A549 (cell line): Measurements from ENCODE around the gene PSMD13.

Experiments
- MAFK ChIP-seq: fragments of 450-650 bp; IDR thresholded peaks from 2 replicates; pipeline ENCODE4 v1.6.1; 2014; ENCODE audit not compliant: partially characterized antibody
- POLR2A ChIP-seq: IDR thresholded peaks from 2 replicates; pipeline ENCODE4 v1.6.1; 2012; ENCODE audit warnings: mild to moderate bottlenecking, low read length
- RAD21 ChIP-seq, 2 experiments: fragments of >200 bp in 1 of 2; sonication (Bioruptor Twin) in 1 of 2; formaldehyde crosslinking in 1 of 2; IDR thresholded peaks in 1 of 2; conservative IDR thresholded peaks in 1 of 2; 2 replicates in 1 of 2; 3 replicates in 1 of 2; pipeline ENCODE4 v1.6.1; 2012 to 2018; ENCODE audit warnings: inconsistent platforms in 1 of 2
- TFCP2L1 ChIP-seq: fragments of 250-450 bp; sonication (Bioruptor Pico); IDR thresholded peaks from 2 replicates; pipeline ENCODE4 v1.5.0; 2021; ENCODE audit warnings: mild to moderate bottlenecking
- TF ChIP-seq, protein P1 (sequence below): fragments of >200 bp; sonication (Bioruptor Twin); formaldehyde crosslinking; IDR thresholded peaks from 3 replicates; pipeline ENCODE4 v1.5.1; 2016
- TF ChIP-seq, protein P2 (sequence below): IDR thresholded peaks from 2 replicates; pipeline ENCODE4 v1.6.1; 2012

DNA sequence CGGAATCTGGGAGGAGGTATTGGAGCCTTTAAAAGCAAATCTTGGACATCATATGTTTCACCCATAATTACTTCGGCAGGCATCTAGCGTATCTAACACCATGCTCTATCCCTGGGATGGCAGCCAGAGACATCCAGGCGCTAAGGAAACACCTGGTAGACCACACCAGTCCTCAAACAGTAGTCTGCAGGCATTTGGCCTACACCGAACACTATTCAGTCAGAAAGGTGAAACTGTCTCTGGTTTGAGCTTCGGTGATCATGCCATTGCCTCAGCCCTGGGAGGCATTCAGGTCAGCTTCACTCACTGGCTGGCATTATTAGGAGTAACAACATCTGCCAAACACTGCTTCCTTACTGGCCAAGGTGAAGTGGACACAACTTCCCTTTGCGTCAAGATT lies 12.4 kb upstream of the PSMD13 start:
- TF ChIP-seq, protein P1, sequence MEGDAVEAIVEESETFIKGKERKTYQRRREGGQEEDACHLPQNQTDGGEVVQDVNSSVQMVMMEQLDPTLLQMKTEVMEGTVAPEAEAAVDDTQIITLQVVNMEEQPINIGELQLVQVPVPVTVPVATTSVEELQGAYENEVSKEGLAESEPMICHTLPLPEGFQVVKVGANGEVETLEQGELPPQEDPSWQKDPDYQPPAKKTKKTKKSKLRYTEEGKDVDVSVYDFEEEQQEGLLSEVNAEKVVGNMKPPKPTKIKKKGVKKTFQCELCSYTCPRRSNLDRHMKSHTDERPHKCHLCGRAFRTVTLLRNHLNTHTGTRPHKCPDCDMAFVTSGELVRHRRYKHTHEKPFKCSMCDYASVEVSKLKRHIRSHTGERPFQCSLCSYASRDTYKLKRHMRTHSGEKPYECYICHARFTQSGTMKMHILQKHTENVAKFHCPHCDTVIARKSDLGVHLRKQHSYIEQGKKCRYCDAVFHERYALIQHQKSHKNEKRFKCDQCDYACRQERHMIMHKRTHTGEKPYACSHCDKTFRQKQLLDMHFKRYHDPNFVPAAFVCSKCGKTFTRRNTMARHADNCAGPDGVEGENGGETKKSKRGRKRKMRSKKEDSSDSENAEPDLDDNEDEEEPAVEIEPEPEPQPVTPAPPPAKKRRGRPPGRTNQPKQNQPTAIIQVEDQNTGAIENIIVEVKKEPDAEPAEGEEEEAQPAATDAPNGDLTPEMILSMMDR = no peak
- TF ChIP-seq POLR2A (no peak), RAD21 (conservative IDR thresholded peaks at IDR 0.05 in 1 of 2, IDR thresholded peaks at IDR 0.05 in 1 of 2) (no peak), MAFK (no peak), TFCP2L1 (CRISPR knock-in tag) (no peak)
- TF ChIP-seq, protein P2, sequence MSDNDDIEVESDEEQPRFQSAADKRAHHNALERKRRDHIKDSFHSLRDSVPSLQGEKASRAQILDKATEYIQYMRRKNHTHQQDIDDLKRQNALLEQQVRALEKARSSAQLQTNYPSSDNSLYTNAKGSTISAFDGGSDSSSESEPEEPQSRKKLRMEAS = no peak
